ENCODE results near the gene NFATC2. TPM values are rescaled to one million over a fixed set of nuclear protein-coding genes. Genes with fewer than 3 reads are reported as not detected.

NFATC2 gene
- total and polyA plus RNA-seq, 2 of the 8 experiments (the other 6 are each of a cell fraction or from before 2014, with no cell fraction given), result 0.27 to 0.91 TPM

- no peak for TF ChIP-seq KDM4A (IDR thresholded peaks at IDR 0.05; ENCODE audit: low read depth, low read length, severe bottlenecking)
- no peak for TF ChIP-seq BCL11A (IDR thresholded peaks at IDR 0.05; ENCODE audit: low read depth in 2 of 2, low read length in 2 of 2)
- TF ChIP-seq RFX5 (IDR thresholded peaks at IDR 0.05; ENCODE audit: borderline replicate concordance, low read depth, low read length), result no peak
Measured at GRCh38 chr20:51484141-51484815, 58.2 kb downstream of the NFATC2 start (continued).
